HG03460 (cell line): ENCODE measurements around the gene UQCRC2.
"Not testable (repeated sequence)": the region's sequence is repeated elsewhere in the genome, so short reads cannot be mapped to it uniquely, and the experiment has no call there.

Experiments
- ATAC-seq: cut with Tn5 transposase; IDR thresholded peaks from one replicate; pipeline ENCODE4 v1.9.1; 2021; ENCODE audit not compliant: unreplicated experiment

UQCRC2 gene

DNA sequence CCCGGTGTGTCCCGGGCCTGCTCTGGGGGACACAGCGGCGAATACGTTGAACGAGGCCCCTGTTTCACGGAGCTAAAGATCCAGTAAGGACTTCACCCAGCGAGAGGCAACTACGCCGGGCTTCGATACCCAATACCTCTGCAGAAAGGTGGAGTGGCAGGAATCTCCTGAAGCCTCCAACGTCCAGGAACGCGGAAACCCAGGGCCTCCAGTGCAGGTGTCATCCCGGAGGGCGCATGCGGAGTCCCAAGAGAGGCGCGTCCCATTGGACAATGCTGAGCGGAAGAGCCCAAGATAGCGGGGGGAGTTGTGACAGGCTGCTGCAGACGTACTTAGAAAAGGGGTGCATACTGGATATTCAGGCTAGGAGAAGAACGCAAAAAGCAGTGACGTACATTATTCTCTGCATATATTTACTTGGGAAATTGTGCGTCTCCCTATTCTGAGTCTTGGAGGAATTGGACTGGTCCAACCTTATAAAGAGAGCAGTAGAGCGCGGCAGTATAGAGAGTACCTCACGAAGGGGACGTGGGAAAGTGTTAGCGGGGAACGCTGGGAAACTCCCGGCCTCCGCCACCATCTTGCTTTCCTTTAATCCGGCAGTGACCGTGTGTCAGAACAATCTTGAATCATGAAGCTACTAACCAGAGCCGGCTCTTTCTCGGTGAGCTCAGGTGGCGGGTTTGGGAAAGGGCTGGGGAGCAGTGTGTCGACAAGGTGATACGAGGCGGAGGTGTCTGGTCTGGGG is at the start of gene UQCRC2:
TSS of gene UQCRC2 (plus strand) at position 569 of the 748 bp plus-strand sequence. CDS start at position 632, 63 bp downstream.
- peak; percentile 90 for ATAC-seq

DNA sequence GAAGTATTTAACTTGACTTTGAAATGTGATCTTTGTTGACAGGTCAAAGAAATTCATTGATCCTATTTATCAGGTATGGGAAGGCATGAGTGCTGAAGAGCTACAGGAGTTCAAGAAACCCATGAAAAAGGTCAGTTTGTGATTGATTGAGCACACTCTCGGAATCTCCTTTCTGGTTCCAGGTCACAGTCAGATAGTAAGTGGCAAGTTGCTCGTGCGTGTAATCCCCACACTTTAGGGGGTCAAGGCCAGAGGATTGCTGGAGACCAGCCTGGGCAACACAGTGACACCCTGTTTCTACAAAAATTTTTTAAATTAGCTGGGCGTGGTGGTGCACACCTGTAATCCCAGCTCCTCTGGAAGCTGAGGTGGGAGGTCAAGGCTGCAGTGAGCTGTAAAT is 20.5 kb upstream of the UQCRC2 start:
- not testable (repeated sequence) for ATAC-seq

DNA sequence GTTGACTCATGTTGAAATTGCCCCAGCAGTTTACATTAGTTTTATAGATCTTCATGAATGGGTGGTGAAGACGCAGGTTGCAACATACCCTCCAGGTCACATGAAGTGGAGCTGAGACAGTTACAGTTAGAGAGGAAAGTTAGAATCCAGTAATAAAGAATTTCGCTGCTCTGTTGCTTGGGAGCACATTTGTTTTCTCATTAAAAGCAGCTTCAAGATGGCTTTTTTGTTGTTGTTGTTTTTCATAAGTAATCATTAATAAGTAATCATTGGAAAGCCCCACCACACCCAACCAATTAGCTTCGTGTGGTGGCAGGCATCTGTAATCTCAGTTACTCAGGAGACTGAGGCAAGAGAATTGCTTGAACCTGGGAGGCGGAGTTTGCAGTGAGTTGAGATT is 19.8 kb upstream of the UQCRC2 start:
- ATAC-seq = not testable (repeated sequence)

DNA sequence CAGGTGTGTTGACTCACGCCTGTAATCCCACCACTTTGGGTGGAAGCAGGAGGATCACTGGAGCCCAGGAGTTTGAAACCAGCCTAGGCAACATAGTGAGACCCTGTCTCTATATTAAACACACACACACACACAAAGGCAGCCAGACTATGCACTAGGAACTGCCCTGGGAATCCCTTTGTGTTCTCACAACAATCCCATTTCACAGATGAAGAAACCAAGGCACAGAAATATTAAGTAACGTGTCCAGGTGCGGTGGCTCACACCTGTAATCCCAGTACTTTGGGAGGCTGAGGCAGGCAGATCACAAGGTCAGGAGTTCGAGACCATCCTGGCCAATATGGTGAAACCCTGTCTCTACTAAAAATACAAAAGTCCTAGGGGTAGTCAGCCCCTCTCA is 19.4 kb upstream of the UQCRC2 start:
- ATAC-seq = not testable (repeated sequence)

DNA sequence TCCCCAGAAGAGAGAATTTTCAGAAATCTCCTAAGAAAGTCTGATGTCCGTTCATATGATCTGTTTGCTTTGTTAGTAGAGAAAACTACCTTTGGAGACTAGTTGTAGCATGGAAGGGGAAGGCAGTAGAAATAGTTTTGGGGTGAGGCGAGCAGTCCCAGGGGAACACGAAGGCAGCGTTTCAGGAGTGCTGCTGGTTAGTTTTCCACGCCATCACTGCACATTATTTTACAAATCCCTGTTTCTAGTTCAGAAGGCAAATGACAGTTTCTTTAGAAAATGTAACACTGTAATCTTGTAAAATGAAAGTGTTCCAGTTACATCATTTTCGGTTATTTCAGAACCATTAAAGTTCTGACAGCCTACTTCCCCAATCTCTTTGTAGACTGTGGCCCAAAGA is 16.9 kb upstream of the UQCRC2 start:
- not testable (repeated sequence) for ATAC-seq

DNA sequence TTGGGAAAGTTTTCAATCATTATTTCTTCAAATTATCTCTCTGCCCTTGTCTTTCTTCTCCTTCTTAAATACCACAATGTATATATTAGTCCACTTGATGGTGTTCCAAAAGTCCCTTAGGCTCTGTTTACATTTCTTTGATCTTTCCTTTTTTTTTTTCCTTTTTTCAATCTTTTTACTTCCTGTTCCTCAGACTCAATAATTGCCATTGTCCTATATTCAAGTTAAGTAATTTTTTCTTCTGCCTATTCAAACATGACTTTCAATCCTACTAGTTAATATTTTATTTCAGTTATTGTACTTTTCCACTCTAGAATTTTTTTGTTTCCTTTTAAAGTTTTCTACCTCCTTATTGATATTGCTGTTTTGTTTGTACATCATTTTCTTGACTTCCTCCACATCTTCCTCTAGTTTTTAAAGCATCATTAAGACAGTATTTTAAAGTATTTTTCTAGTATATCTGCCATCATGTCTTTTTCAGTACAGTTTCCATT is 15.8 kb upstream of the UQCRC2 start:
- ATAC-seq = no peak

DNA sequence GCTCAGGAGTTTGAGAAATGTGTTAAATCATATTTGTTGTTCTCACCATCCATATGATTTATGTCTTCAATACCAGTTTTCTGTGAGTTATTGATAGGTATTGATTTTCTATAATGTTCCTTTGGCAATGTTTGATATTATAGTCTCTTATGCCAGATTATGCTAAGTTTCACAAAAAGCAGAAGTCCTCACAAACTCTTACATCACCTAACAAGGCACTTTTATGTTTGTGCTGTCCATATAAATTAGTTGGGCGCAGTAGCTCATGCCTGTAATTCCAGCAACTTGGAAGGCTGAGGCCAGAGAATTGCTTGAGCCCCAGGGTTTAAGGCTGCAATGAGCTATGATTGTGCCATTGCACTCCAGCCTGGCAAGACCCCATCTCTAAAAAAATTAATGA is 12.6 kb upstream of the UQCRC2 start:
- ATAC-seq = no peak

DNA sequence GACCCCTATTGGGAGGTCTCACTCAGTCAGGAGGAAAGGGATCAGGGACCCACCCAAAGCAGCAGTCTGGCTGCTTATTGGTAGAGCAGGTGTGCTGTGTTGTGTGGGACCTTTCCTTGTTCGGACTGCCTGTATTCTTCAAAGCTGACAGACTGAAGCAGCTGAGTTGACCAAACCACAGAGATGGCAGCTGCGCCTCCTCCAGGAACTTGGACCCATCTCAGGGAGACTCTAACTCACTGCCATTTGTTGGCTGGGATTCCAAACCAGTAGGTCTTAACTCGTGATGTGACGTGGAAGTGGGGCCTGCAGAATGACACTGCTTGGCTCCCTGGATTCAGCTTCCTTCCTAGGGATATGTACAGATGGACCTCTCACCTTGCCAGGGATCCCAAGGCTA is 9.6 kb upstream of the UQCRC2 start:
- no peak for ATAC-seq

DNA sequence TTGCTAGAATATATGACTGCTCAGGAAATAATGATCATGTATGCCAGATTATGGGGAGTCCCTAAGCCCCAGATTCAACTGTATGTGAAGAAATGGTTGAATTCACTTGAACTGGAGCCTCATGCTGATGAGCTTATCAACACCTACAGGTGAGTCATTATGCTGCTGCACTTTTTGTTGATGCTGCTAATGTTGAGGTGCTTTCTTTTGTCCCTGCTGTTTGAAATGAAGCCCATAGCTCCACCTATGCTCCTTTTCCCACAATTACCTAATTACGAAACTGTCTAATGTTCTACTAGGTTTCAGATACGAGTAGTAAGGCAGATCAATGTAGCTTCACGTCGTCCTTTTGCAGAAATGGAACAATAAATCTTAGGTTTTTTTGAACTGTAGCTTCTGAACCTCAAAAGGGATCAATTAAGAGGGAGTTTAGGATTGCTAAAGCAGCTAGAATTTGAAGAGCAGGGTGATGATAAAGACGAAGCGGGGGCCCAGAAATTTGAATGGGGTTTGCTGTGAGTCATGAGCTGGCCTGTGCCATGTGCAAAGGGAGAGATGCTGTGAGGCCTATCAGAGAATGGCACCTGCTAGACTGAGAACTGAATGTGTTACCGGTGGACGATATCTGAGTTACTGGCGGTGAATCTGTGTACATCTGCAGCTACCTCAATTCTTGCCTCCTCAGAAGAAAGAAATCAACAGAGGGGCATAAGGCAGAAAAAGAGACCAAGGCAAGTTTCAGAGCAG is 6.1 kb upstream of the UQCRC2 start:
- no peak for ATAC-seq

DNA sequence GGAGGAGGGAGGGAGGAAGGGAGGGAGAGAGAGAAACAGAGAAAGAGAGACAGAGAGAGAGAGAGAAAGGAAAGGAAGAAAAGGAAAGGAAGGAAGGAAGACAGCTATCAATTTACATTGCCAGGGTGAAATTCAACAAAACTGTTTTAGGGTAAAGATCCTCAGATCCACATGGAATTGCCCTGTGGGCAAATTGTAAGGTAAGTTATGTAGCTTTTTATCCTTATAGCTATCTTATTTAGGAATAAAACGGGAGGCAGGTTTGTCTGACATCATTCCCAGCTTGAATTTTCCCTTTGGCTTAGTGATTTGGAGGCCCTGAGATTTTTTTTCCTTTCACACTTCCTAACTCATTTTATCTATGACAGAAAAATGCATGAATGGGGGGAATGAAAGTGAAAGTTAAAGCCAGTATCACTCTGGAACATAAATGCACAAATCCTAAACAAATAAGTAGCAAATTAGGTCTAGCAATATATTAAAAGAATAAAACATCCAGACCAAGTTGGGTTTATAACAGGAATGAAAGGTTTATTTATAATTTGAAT is 3.4 kb upstream of the UQCRC2 start:
- no peak for ATAC-seq

DNA sequence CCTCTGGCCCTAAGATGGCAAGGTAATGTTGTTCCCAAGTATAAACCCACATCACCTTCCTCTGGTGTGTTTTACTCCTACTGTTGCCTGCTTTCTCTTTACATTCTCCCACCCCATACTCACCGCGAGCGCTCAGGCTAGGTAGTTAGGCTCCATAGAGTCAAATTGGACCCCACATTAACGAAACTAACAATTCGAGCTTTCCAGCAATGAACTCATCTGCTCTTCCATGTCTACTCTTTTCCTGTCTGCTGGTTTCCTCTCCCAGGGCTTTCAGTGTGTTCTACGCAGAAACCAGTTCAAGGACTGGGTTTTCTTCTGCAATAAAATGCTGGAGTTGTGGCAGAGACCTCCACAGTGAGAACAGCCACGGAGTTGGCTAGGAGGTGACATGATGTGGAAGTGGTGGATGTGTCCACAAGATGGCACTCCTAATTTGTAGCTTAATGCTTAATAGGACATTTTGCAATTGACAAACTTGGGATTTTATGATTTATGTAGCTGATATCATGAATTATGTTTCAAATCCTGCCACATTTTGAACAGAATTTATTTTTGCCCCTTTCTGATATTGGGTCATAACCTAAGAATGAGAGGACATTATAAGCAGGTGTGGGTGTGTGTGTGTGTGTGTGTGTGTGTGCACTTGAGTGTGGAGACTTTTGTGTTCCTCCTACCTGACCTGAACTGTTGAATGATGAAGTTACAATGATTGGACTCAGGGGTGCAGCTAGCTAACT is 2.2 kb upstream of the UQCRC2 start:
- no peak for ATAC-seq

DNA sequence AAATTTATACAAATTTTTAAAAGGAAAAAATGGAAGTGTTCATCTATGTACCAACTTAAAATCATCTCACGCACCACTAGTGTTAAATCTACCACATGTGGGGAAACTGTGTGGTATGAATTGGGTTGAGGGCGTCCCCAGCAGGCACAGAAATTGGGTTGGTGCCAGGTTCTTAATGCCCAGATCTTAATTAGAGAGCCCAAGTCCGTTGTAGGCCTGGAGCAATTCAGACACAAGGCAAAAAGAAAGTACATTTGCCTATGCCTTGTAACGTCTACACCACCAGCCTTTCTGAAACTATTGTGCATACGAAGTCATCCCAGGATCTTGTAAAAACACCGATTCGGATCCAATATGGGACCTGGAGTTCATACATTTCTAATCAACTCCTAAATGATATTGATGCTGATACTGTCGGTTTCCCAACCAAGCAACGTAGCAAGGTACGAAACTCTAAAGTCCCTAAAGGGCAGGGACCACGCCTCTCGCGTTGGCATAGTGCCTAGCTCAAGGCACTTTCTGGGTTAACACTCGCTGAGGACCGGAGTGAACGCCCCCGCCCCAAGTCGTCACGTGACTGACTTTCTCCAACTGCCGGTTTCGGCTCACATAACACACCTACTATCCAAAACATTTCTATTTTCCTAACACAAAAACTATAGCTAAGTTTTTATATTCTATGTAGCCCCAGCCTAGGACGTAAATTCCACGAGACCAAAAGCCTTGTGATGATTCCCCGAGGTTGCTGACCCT is 945 bp upstream of the UQCRC2 start:
- peak; percentile 34 for ATAC-seq

DNA sequence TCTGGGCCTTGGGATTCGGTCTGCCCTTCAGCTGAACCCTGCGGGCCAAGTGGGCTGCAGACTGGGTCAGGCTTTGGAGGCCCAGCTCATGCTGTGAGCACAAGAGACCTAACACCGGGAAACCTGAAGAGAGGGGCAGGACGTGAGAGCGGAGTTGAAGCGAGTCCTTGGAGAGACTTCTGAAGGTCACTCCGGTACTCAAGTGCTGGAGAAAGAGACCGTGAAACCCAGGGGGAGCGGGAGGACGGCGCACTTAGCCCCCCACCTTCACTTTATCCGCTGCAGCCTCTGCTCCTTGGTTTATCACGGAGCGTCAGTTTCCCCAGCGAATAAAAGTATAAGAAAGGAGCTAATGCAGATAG is 361 bp downstream of the UQCRC2 start:
- no peak for ATAC-seq

DNA sequence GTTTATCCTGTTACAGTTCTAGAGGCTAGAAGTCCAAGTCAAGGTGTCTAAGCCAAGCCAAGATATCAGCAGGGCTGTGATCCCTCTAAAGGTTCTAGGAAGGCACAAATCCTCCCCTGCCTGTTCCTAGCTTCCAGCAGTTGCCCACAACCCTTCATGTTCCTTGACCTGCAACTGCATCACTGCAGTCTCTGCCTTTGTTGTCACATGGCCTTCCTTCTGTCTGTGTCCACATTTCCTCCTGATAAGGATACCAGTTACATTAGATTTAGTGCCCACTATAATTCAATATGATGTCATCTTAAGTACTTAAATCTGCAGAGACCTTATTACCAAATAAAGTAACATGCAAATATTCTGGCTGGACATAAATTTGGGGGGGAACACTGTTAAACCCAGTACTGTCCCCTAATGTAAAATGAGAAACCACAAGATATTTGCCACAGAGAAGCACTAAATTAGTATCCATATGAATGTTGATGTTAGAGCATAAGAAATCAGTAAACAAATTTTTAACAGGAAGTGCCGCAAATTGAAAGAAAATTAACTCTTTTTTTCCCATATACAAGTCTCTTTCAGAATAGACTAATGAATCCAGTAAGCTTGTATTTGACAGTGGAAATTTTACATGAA is 4.7 kb downstream of the UQCRC2 start:
- ATAC-seq = no peak

DNA sequence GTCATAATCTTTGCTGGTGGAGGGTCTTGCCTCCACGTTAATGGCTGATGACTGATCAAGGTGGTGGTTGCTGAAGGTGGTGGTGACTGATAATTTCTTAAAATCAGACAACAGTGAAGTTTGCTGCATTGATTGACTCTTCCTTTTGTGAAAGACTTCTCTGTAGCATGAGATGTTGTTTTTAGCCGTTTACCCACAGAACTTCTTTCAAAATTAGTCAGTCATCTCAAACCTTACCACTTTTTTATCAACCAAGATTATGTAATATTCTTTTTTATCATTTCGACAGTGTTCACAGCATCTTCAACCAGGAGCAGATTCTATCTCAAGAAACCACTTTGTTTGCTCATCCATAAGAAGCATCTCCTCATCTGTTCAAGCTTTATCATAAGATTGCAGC is 5.9 kb downstream of the UQCRC2 start:
- ATAC-seq = no peak

DNA sequence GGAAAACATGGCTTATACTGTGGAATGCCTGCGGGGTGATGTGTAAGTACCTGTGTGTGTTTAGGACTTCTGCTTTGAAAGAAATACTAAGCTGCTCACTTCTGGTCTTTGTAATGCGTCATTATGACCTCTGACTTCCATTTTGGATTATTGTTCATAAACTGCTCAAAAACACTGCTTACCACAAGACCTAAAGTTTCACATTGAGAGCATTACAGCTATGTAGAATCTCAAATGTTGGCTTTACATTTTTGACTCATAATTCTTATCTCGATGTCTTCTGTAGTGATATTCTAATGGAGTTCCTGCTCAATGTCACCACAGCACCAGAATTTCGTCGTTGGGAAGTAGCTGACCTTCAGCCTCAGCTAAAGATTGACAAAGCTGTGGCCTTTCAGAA is 9.3 kb downstream of the UQCRC2 start:
- ATAC-seq = no peak

DNA sequence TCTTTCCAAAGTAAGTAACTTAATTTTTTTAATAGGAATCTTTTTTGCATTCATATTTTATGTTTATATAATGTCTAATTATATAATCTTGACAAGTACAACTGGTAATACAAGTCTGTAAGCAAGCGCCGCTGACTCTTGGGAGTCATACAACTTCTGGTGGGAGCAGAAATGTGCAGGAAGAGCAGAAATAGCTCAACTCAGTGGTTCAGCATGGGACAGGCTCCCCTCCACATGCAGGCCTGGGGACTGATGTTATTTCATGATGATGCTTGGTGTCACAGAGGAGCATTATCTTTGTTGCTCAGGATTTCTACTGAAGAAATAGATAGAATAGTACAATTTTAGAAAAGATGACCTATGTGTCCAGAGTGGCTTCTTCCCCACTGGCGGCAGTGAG is 10.7 kb downstream of the UQCRC2 start:
- ATAC-seq = no peak

DNA sequence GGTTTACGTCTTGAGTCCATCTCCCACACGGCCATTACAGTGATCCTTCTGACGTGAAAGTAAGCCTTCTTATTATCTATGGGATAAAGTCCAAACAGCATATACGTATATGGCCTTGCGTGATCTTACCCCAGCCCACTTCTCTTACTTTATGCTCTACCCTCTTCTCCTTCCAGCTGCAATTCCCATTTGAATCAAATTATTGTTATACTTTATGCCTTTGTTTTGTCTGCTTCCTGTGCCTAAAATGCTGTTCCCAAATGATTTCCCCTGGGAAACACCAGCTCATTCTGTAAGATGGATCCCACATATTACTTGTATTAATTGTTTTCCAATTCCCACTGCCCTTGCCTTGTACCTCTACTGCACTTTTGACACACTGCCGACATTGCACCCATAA is 11.2 kb downstream of the UQCRC2 start:
- ATAC-seq = no peak

DNA sequence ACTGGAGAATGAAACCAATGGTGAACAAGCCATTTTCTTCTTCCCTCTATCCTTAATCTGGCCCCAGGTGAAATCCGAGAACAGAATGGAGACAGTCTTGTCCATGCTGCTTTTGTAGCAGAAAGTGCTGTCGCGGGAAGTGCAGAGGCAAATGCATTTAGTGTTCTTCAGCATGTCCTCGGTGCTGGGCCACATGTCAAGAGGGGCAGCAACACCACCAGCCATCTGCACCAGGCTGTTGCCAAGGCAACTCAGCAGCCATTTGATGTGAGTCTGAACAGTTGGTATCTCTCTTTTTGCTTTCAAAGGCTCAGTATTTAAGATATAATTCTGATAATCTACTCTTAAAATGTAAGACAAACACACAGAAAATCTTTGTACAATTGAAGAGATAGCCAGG is 18.7 kb downstream of the UQCRC2 start:
- no peak for ATAC-seq

DNA sequence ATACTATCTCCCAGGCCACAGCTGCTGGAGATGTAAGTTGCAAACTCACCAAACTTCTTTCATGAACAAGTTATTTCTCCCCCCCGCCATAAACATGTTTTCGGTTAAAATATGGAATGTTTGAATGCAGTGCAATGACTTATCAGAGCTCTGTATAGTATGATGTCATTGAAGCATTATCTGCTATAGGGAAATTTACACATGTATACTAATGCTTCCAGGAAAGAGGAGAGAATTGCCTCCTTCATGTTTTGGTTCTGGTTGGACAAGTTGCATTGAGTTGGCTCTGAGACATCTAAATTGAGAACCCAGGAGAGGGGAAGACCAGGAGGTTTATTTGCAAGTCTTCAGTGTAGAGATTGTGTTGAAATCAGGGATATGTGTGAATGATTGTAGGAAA is 20.8 kb downstream of the UQCRC2 start:
- no peak for ATAC-seq
